GM18873 (cell line): Measurements from ENCODE around the gene NCOA3.
"Not testable (repeated sequence)": the region's sequence is repeated elsewhere in the genome, so short reads cannot be mapped to it uniquely, and the experiment has no call there.

Source experiments
- ATAC-seq: cut with Tn5 transposase; IDR thresholded peaks from one replicate; pipeline ENCODE4 v1.9.1; 2021; ENCODE audit warnings: mild to moderate bottlenecking, moderate library complexity, moderate number of reproducible peaks; ENCODE audit not compliant: unreplicated experiment, low FRiP score

NCOA3 gene

GRCh38 chr20:47588158-47588557 lies 86.5 kb downstream of the NCOA3 start:
- no peak for ATAC-seq

- no peak for ATAC-seq
Observed at GRCh38 chr20:47591231-47591630, 89.5 kb downstream of the NCOA3 start.

GRCh38 chr20:47594157-47594556 lies 92.5 kb downstream of the NCOA3 start:
- ATAC-seq, result no peak

GRCh38 chr20:47595138-47595537 lies 93.5 kb downstream of the NCOA3 start:
- not testable (repeated sequence) for ATAC-seq

- ATAC-seq, result no peak
Observed at GRCh38 chr20:47596003-47596571, 94.4 kb downstream of the NCOA3 start.

GRCh38 chr20:47597090-47597489 lies 95.4 kb downstream of the NCOA3 start:
- no peak for ATAC-seq

GRCh38 chr20:47598911-47599744 lies 97.4 kb downstream of the NCOA3 start:
- ATAC-seq, result no peak

GRCh38 chr20:47600967-47601547 lies 99.4 kb downstream of the NCOA3 start:
- no peak for ATAC-seq

GRCh38 chr20:47603260-47603659 lies 101.6 kb downstream of the NCOA3 start:
- ATAC-seq, result no peak

- ATAC-seq, result no peak
Observed at GRCh38 chr20:47605673-47606413, 104.2 kb downstream of the NCOA3 start.

GRCh38 chr20:47606414-47606982 lies 104.8 kb downstream of the NCOA3 start:
- ATAC-seq, result no peak

- ATAC-seq, result no peak
Observed at GRCh38 chr20:47606983-47607613, 105.4 kb downstream of the NCOA3 start.

GRCh38 chr20:47609001-47609400 lies 107.3 kb downstream of the NCOA3 start:
- no peak for ATAC-seq

GRCh38 chr20:47610247-47610944 lies 108.7 kb downstream of the NCOA3 start:
- no peak for ATAC-seq

- no peak for ATAC-seq
Observed at GRCh38 chr20:47610945-47611250, 109.2 kb downstream of the NCOA3 start.

- no peak for ATAC-seq
Observed at GRCh38 chr20:47611785-47612184, 110.1 kb downstream of the NCOA3 start.

- ATAC-seq, result no peak
Observed at GRCh38 chr20:47612670-47613069, 111.0 kb downstream of the NCOA3 start.

- ATAC-seq, result no peak
Observed at GRCh38 chr20:47614703-47615309, 113.1 kb downstream of the NCOA3 start.

- ATAC-seq, result no peak
Observed at GRCh38 chr20:47618479-47618878, 116.8 kb downstream of the NCOA3 start.
